Measurements from ENCODE around the gene PEAK3.

The PEAK3 gene

DNA sequence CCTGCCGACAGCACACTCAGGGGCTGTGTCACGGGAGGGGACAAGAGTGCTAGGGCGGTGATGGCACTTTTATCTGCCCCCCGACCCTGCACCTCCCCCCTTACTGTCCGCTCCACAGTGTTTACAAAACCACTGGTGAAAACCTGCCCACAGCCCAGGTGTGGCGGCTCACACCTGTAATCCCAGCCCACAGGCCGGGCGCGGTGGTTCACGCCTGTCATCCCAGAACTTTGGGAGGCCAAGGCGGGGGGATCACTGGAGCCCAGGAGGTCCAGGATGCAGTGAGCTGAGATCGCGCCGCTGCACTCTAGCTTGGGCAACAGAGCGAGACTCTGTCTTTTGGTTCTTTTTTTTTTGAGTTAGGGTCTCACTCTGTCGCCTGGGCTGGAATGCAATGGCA, 14.2 kb upstream of the PEAK3 start:
- Histone ChIP-seq H3K27me3 (ENCODE audit: insufficient read depth, low read depth, severe bottlenecking) (no peaks in the 10 kb centered on the region), H3K9me3 (ENCODE audit: severe bottlenecking) (no peaks in the 10 kb centered on the region), H3K4me3 (ENCODE audit: low read depth, low read length) (no peak overlapping the region), H3K27ac (no peak overlapping the region), H3K36me3 (no peaks in the 10 kb centered on the region)
- TF ChIP-seq, protein P1, sequence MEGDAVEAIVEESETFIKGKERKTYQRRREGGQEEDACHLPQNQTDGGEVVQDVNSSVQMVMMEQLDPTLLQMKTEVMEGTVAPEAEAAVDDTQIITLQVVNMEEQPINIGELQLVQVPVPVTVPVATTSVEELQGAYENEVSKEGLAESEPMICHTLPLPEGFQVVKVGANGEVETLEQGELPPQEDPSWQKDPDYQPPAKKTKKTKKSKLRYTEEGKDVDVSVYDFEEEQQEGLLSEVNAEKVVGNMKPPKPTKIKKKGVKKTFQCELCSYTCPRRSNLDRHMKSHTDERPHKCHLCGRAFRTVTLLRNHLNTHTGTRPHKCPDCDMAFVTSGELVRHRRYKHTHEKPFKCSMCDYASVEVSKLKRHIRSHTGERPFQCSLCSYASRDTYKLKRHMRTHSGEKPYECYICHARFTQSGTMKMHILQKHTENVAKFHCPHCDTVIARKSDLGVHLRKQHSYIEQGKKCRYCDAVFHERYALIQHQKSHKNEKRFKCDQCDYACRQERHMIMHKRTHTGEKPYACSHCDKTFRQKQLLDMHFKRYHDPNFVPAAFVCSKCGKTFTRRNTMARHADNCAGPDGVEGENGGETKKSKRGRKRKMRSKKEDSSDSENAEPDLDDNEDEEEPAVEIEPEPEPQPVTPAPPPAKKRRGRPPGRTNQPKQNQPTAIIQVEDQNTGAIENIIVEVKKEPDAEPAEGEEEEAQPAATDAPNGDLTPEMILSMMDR (IDR thresholded peaks at IDR 0.05; ENCODE audit: low read depth, low read length), result no peak
- no peak for DNase-seq

DNA sequence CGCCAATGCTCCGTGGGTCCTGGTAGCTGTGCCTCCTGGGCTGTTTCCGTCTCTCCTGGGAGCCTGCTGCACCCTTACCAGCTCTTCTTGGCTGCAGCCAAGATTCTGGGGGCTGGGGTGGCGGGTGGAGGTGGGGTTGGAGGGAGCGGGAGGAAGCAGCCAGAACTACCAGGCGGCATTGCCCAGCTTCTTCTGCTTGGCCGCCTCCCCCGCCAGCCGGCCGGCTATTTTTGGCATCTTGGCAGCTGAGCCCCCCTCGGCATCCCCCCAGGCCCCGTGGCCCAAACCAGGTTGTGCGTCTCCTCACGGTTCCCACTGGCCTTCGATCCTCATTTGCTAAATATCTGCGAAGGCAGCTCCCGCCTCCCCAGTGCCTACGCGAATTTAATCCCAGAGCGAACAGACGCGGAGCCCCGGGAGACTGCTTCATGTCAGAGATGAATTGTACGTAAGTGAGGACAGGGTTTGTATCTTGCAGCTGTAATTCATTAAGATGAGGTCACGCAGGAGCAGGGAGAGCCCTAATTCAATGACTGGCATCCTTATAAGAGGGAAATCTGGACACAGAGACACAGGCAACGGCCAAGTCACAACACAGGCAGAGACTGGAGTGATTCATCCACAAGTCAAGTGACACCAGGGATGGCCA, 12.8 kb upstream of the PEAK3 start:
- H3K36me3 ChIP-seq, result no peaks in the 10 kb centered on the region
- peak; percentile 55 for DNase-seq
- TF ChIP-seq, protein P1 (IDR thresholded peaks at IDR 0.05; ENCODE audit: low read depth, low read length), result no peak
- peaks cover 8% of the 10 kb centered on the region for H3K27me3 ChIP-seq (ENCODE audit: insufficient read depth, low read depth, severe bottlenecking)
- peak overlapping the region; percentile 19 for H3K27ac ChIP-seq
- no peaks in the 10 kb centered on the region for H3K9me3 ChIP-seq (ENCODE audit: severe bottlenecking)
- no peak overlapping the region for H3K4me3 ChIP-seq (ENCODE audit: low read depth, low read length)

DNA sequence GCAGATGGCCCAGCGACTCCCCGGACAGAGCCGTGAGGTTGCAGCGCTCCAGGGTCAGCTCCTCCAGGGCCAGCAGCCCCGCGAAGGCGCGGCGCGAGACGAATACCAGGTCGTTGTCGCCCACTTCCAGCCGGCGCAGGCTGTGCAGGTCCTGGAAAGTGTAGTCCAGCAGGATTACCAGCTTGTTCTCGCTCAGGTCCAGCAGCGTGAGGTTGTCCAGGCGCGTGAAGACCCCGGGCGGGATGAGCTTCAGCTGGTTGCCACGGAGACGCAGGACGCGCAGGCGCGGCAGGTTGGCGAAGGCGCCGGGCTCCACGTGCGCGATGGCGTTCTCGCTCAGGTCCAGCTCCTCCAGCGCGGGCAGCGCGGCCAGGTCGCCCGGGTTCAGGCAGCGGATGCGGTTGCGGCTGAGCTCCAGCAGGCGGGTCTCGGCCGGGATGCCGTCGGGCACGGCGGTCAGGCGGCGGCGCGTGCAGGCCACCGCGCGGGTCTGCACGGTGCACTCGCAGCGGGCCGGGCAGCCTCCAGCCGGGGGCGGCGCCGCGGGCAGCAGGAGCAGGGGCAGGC, 9.3 kb upstream of the PEAK3 start:
- Histone ChIP-seq H3K27ac (no peak overlapping the region), H3K36me3 (no peaks in the 10 kb centered on the region), H3K4me3 (ENCODE audit: low read depth, low read length) (peak overlapping the region; percentile 35), H3K9me3 (ENCODE audit: severe bottlenecking) (no peaks in the 10 kb centered on the region), H3K27me3 (ENCODE audit: insufficient read depth, low read depth, severe bottlenecking) (peaks cover 9% of the 10 kb centered on the region)
- TF ChIP-seq, protein P1 (IDR thresholded peaks at IDR 0.05; ENCODE audit: low read depth, low read length), result no peak
- DNase-seq, result peak; percentile 65

DNA sequence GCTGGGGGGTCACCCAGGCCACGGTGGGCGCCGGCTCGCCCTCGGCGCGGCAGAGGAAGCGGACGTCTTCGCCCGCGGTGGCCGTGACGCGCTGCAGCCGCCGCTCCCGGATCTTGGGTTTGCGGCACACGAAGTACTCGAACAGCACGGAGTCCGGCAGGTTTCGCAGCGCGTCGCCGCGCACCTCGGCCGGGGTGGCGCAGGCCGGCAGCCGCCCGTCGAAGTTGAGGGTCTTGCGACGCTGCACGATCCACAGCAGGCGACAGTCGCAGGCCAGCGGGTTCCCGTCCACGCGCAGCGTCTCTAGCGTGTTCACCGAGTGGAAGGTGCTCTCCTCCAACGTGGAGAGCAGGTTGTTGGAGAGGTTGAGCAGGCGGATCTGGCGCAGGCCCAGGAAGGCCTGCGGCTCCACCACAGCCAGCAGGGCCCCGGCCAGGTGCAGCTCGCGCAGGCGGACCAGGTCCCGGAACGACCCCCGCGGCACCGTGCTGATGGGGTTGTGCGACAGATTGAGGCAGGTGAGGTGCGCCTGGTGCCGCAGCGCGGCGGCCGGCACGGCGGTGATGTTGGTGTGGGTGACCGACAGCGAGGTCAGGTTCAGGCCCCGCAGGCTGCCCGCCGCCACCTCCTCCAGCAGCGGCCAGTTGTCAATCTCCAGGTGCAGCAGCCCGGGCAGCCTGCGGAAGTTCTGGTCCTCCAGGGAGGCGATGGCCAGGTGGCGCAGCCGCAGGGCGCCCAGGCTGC, 8.6 kb upstream of the PEAK3 start:
- TF ChIP-seq, protein P1 (IDR thresholded peaks at IDR 0.05; ENCODE audit: low read depth, low read length), result no peak
- peak overlapping the region; percentile 35 for H3K4me3 ChIP-seq (ENCODE audit: low read depth, low read length)
- no peak for DNase-seq

DNA sequence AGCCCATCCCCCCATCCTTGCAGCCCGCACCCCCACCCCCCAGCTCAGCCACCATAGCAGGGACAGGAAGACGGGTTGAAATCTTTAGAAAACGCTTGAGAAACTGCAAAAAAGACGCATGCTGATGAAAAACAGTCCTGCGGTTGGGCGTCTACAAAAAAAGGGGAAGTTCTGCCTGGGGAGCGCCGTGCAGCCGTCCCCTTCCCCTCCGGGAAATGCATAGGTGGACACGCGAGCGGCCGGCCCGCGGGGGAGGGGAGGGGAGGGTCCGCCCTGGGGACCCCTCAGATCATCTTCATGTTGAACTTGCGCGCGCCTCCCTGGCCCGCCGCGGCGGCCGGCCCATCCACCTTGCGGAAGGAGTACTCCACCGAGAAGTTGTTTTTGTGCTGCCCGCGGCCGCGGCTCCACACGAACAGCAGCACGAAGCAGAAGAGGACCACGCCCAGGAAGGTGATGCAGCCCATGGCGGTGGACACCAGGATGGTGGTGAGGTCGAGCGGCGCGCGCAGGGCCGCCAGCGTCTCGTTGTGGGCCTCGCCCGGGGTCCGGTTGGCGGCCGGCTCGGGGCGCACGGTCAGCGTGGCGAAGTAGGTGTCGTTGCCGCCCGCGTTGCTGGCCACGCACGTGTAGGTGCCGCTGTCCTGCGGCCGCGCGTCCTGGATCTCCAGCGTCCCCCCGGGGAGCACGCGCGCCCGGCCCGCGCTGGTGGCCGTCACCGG, 7.9 kb upstream of the PEAK3 start:
- H3K9me3 ChIP-seq (ENCODE audit: severe bottlenecking), result no peaks in the 10 kb centered on the region
- H3K4me3 ChIP-seq (ENCODE audit: low read depth, low read length), result peak overlapping the region; percentile 10
- H3K36me3 ChIP-seq, result no peaks in the 10 kb centered on the region
- TF ChIP-seq, protein P1 (IDR thresholded peaks at IDR 0.05; ENCODE audit: low read depth, low read length), result no peak
- DNase-seq, result no peak
- peaks cover 9% of the 10 kb centered on the region for H3K27me3 ChIP-seq (ENCODE audit: insufficient read depth, low read depth, severe bottlenecking)
- no peak overlapping the region for H3K27ac ChIP-seq

More for the DNA sequence above, 8.6 kb upstream of the PEAK3 start:
- Histone ChIP-seq H3K27me3 (ENCODE audit: insufficient read depth, low read depth, severe bottlenecking) (peaks cover 9% of the 10 kb centered on the region), H3K9me3 (ENCODE audit: severe bottlenecking) (no peaks in the 10 kb centered on the region), H3K36me3 (no peaks in the 10 kb centered on the region), H3K27ac (no peak overlapping the region)

Data from WERI-Rb-1 (cell line).